GM03348 (cell line): Measurements from ENCODE around the gene RGS5.
"Not testable (repeated sequence)": the region's sequence is repeated elsewhere in the genome, so short reads cannot be mapped to it uniquely, and the experiment has no call there.

Source experiments
- DNase-seq: peaks from one replicate; pipeline ENCODE4 v3.0.0; 2012; ENCODE audit warnings: low spot score

RGS5 gene

DNA sequence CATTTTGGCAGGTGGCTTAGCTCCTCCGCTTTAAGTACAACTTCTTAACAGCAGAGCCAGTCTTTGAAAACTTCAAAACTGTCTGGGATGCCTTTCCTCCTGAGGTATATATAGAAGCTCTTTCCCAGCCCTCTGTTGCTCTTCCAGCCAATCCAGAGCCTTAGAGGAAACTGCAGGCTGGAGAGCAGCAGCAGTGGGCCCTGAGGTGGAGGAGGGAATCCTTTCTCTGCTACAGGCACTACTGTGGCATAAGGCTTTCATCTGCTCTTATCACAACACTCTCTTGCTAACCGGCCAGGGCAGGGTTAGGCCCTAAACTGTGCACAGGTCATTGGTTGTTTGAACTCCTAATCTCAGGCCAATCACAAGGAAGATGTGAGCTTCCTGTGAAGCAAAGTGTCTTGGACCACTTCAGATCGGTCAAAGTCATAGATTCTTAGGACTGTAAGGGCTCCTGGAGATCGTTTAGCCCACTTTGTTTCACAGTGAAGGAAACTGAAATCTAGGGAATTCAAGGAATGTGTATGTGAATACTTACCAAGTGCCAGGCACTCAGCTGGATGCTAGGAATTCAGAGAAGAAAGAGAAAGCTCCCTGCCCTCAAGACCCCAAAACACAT lies at the start of gene RGS5:
RGS5 (minus strand) TSS at position 84 of the 619 bp plus-strand sequence; CDS start at position 3, 81 bp downstream.
- peak; percentile 39 for DNase-seq

DNA sequence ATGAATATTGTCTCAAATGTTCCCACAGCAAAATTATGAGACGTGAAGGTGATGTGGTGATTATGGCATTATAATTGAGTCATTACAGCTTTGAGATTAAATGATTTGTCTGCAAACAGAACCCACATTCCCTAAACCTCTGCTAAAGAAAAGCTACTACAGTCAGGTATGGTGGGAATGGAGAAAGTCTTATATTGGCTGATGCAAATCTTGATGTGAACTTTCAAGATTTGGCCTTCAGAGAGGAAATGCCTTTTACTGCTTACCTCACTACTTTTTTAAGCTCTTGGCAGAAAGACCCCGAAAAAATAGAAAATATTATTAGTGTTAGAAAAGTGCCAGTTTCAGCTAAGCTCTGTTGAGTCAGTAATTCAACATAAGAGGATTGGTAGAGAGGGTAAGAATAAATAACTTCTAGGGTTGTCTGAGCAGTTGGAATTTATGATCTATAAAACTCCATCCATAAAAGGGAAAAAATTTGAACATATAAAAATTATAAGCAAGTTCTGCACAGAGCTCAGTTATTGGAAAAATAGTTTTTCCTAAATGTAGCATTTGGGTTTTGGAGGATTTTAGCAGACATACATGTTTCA lies 47.8 kb upstream of the RGS5 start:
- DNase-seq = no peak

DNA sequence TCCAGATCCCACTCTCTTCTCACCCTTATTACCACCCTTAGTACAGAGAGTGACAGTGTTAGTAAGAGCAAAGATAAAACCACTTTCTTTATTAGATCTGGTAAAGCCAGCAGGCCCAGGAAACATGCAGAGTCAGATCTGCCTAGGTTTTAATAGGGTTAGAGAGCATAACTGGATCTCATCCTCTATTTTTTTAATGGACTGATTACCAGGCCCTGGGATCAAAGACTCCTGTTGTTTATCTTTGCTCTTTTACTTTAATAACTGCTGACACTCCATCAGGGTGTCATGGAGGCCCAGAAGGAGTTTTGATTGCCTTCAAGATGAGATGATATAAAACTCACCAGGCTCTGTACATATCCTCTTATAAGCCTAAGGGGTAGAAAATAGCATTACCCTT lies 45.3 kb upstream of the RGS5 start:
- DNase-seq = no peak

- DNase-seq = not testable (repeated sequence)
Measured at GRCh38 chr1:163244648-163245047, 41.9 kb upstream of the RGS5 start.

GRCh38 chr1:163241746-163242145 lies 39.0 kb upstream of the RGS5 start:
- DNase-seq = no peak

DNA sequence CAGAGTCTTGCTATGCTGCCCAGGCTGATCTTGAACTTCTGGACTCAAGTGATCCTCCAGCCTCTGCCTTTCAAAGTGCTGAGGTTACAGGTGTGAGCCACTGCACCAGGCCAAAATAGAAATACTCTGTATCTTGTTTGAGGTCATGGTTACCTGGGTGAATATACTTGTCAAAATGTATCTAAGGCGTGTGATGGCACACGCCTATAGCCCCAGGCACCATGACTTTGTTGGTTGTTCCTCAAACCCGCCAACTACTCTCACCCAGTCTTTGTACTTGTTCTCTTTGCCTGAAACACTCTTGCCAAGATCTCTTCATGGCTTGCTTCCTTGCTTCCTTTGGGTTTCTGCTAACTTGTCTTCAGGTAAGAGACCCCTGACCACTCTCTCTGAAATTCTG lies 38.0 kb upstream of the RGS5 start:
- no peak for DNase-seq

- not testable (repeated sequence) for DNase-seq
Measured at GRCh38 chr1:163233643-163234042, 30.9 kb upstream of the RGS5 start.

GRCh38 chr1:163231385-163231784 lies 28.7 kb upstream of the RGS5 start:
- DNase-seq = peak; percentile 67

- DNase-seq = no peak
Measured at GRCh38 chr1:163230827-163231226, 28.1 kb upstream of the RGS5 start.

DNA sequence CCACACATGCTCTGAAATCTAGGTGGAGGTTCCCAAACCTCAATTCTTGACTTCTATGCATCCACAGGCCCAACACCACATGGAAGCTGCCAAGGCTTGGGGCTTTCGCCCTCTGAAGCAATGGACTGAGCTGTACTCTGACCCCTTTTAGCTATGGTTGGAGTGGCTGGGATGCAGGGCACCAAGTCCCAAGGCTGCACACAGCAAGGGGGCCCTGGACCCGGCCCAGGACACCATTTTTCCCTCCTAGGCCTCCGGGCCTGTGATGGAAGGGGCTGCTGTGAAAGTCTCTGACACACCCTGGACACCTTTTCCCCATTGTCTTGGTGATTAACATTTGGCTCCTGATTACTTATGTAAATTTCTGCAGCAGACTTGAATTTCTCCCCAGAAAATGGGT lies 25.6 kb upstream of the RGS5 start:
- not testable (repeated sequence) for DNase-seq

GRCh38 chr1:163227126-163227525 lies 24.4 kb upstream of the RGS5 start:
- DNase-seq = no peak

GRCh38 chr1:163213626-163214025 lies 10.9 kb upstream of the RGS5 start:
- no peak for DNase-seq

- DNase-seq = no peak
Measured at GRCh38 chr1:163211667-163212066, 9.0 kb upstream of the RGS5 start.

- peak; percentile 22 for DNase-seq
Measured at GRCh38 chr1:163205513-163205912, 2.8 kb upstream of the RGS5 start.

- no peak for DNase-seq
Measured at GRCh38 chr1:163203561-163203960, 845 bp upstream of the RGS5 start.

DNA sequence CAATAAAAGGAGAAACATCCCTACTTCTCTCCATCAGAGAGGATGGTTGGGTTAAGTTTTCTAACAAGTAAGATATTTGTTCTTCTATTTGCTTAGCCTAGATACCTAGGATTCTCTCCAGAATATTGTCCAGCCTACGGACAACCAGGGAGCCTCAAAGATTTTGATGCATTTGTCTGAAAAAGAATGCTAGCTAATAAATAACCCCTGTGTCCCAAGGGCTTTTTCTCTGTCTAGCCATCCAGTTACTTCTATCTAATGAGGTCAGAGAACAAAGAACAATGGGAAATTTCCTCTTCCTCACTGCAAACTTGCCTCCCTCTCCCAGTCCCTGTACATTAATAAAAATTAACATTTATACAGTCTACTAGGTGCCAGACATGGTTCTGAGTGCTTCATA lies 810 bp downstream of the RGS5 start:
- no peak for DNase-seq

GRCh38 chr1:163197022-163197421 lies 5.7 kb downstream of the RGS5 start:
- no peak for DNase-seq

GRCh38 chr1:163196449-163196787 lies 6.3 kb downstream of the RGS5 start:
- DNase-seq = no peak

- no peak for DNase-seq
Measured at GRCh38 chr1:163195728-163196448, 6.8 kb downstream of the RGS5 start.

- no peak for DNase-seq
Measured at GRCh38 chr1:163191301-163191700, 11.4 kb downstream of the RGS5 start.

DNA sequence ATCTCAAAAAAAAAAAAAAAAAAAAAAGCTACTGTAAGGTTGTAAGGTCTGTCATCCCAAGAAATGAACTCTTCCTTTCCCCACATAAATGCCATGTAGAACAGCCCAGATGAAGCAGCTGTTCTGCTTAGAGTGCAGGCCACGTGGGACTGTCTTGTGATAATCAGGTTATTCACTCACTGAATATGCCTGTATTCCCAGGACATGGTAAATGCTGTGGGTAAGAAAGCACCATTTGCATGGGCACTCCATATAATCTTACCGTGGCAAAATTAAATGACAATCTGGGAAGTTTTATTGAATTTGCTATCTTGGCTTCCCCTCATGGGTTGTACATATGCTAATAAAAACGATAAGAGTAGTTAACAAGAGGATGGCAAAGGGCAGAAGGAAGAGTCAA lies 13.8 kb downstream of the RGS5 start:
- DNase-seq = no peak

DNA sequence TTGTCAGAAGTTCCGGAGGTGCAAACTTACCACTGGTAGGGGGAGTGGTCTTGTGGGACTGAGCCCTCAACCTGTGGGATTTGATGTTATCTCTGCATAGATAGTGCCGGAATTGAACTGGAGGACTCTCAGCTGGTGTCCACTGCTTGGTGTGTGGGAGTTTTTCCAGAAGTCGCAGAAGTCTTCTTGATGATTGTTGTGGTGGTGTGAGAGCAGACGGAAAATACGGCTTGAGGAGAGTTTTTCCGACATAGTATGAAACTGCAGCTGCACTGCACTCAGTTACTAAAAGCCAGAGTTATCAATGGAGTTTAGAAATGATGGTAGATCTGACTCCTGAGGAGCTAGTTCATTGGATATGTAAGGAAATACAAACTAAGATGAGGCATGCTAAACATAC lies 14.9 kb downstream of the RGS5 start:
- DNase-seq = no peak

GRCh38 chr1:163186862-163187261 lies 15.9 kb downstream of the RGS5 start:
- no peak for DNase-seq
